ENCODE measurements around the gene SLC38A3.

DNA sequence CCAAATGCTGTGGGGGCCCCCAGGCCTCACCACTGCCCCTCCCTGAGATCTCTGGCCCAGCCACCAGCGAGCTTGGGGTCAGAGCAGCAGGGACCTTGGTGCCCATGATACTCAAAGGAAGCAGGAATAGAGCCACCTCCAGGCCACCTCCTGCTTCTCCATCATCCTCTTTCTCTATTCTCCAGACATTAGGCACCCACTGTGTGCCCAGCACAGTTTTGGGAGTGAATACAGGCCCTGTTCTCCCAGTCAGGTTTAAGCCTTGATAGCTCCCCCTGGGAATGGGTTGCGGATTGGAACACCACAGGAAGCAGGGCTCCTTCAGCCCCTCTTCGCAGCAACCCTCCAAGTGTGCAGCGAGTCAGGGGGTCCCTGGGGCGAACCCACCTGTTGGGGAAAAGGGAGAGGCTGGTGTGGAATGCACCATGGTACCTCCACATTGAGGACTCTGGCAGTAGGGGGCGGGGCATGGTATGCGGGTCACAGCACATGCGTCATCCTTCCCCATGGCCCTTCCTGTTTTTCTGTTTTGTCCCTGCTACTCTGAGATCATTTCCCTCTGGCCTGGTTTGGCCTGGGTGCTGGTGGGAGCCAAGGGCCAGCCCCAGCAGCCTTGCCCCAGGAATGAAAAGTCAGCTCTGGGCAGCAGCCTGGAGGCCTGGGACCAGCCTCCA, 49.6 kb downstream of the SLC38A3 start:
- no peak for TF ChIP-seq RAD21 (IDR thresholded peaks at IDR 0.05 in 1 of 2, conservative IDR thresholded peaks at IDR 0.05 in 1 of 2; ENCODE audit: low read depth in 2 of 2, low read length in 2 of 2)
- TF ChIP-seq, protein P1, sequence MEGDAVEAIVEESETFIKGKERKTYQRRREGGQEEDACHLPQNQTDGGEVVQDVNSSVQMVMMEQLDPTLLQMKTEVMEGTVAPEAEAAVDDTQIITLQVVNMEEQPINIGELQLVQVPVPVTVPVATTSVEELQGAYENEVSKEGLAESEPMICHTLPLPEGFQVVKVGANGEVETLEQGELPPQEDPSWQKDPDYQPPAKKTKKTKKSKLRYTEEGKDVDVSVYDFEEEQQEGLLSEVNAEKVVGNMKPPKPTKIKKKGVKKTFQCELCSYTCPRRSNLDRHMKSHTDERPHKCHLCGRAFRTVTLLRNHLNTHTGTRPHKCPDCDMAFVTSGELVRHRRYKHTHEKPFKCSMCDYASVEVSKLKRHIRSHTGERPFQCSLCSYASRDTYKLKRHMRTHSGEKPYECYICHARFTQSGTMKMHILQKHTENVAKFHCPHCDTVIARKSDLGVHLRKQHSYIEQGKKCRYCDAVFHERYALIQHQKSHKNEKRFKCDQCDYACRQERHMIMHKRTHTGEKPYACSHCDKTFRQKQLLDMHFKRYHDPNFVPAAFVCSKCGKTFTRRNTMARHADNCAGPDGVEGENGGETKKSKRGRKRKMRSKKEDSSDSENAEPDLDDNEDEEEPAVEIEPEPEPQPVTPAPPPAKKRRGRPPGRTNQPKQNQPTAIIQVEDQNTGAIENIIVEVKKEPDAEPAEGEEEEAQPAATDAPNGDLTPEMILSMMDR (IDR thresholded peaks at IDR 0.05; ENCODE audit: control extremely low read depth in 1 of 3, insufficient read depth in 1 of 3, low read depth in 1 of 3, low read length in 3 of 3) = no peak
- no peak for TF ChIP-seq POLR2AphosphoS5 (IDR thresholded peaks at IDR 0.05; ENCODE audit: low read depth, low read length)
- TF ChIP-seq TBP (IDR thresholded peaks at IDR 0.05; ENCODE audit: low read depth, low read length) = no peak
- TF ChIP-seq EZH2 (IDR thresholded peaks at IDR 0.05; ENCODE audit: low read depth, low read length, severe bottlenecking) = no peak
- no peak for TF ChIP-seq SP2 (IDR thresholded peaks at IDR 0.05; ENCODE audit: low read length)
- TF ChIP-seq ASH2L (IDR thresholded peaks at IDR 0.05; ENCODE audit: low read length) = no peak
- no peak for TF ChIP-seq EP300 (IDR thresholded peaks at IDR 0.05; ENCODE audit: borderline replicate concordance in 1 of 2, low read depth in 2 of 2, low read length in 2 of 2)
- no peak for TF ChIP-seq CBX8 (IDR thresholded peaks at IDR 0.05; ENCODE audit: borderline replicate concordance, low read depth, low read length)
- no peak for TF ChIP-seq CEBPB (IDR thresholded peaks at IDR 0.05; ENCODE audit: low read depth, low read length)
- TF ChIP-seq RBBP5 (IDR thresholded peaks at IDR 0.05; ENCODE audit: borderline replicate concordance, low read depth, low read length) = no peak
- no peak for TF ChIP-seq RFX5 (IDR thresholded peaks at IDR 0.05; ENCODE audit: borderline replicate concordance, low read depth, low read length)
- TF ChIP-seq BACH1 (IDR thresholded peaks at IDR 0.05; ENCODE audit: low read length) = no peak

Data from H1 (cell line).